OCI-LY7 (cell line): ENCODE data around the gene CALHM5.

Source experiments
- EZH2phosphoT487 ChIP-seq: fragments of 200-600 bp; sonication (generic); IDR thresholded peaks from 2 replicates; pipeline ENCODE4 v1.6.1; 2018; ENCODE audit warnings: low read depth, borderline replicate concordance, mild to moderate bottlenecking, mixed run types, antibody characterized with exemption, low read length, moderate library complexity, mixed read lengths
- TF ChIP-seq, protein P1 (sequence below): fragments of 200-600 bp; sonication (generic); conservative IDR thresholded peaks from 2 replicates; pipeline ENCODE4 v1.5.1; 2014; ENCODE audit warnings: mild to moderate bottlenecking, antibody characterized with exemption, low read length, moderate library complexity, mixed read lengths

DNA sequence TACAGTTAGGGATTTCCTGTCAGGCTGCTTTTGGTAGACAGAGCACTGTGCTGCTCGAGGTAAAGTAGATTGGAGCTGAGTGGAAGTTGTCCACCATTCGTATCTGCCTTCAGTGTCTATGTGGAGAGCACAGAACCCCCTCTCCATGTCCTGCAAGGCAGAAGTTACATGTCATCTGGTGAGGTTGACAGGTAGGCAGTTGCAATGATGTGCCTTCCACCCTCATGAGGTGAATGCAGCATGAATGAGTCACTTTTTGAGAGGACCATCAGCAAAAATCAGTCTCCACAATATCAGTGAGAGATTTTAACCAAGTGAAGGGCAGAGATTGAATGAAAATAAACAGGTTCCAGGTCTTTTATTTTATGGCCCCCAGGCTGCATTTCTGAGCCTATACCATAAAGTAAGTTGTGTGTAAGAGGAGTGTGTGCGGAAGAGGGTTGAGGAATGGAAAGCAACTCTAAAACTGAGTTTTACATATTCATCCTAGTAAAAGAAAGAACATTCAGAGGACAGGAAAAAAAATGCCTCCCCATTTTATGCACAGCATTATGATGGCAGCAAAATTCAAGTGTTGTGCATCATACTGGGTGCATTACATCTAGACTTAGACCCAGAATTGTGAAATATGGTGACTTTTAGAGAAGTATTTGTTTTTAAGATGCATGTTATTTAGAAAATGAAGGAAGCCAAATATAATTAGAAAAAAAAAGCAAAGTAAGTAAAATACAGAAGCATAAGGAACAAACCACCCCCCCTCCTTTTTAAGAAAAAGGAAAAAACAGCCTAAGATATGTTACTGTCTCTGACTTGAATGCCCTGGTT lies 18.2 kb downstream of the CALHM5 start:
- TF ChIP-seq, protein P1, sequence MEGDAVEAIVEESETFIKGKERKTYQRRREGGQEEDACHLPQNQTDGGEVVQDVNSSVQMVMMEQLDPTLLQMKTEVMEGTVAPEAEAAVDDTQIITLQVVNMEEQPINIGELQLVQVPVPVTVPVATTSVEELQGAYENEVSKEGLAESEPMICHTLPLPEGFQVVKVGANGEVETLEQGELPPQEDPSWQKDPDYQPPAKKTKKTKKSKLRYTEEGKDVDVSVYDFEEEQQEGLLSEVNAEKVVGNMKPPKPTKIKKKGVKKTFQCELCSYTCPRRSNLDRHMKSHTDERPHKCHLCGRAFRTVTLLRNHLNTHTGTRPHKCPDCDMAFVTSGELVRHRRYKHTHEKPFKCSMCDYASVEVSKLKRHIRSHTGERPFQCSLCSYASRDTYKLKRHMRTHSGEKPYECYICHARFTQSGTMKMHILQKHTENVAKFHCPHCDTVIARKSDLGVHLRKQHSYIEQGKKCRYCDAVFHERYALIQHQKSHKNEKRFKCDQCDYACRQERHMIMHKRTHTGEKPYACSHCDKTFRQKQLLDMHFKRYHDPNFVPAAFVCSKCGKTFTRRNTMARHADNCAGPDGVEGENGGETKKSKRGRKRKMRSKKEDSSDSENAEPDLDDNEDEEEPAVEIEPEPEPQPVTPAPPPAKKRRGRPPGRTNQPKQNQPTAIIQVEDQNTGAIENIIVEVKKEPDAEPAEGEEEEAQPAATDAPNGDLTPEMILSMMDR: no peak
- TF ChIP-seq EZH2phosphoT487: no peak
